Colon (tissue), 2 donors: ENCODE data around the gene TST.

ENCODE experiments used
- FAIRE-seq: peaks from 2 replicates; lab custom pipeline; 2012; peaks lifted over from hg19 to GRCh38; lab: Jason Lieb, UNC
- donor health status: control.
- donor health status: control.

TST gene

DNA sequence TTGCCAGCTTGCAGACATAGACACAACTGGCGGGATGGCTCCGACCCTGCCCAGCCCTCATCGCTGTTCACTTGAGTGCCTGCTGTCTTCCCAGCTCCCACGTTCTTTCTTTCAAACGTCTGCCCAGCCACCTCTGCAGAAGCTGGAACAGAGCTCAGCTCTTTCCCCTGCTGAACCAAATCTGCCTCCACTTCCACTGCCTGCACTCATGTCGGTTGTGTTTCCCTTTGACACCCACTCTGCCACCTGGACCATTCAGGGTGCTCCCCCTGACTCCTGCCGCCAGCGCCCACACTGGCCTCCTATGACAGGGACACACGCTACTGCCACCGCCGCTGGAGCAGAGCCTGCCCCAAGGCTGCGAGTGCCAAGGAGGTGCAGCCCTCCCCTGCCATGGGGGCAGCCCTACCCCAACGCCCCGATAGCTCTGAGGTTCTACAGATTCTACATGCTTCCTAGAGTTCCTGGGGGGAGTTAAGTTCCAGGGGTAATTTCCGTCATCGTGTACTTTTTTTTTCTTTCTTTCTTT lies 37.9 kb downstream of the TST start:
- FAIRE-seq, result no peak

GRCh38 chr22:36979016-36979910 lies 40.0 kb downstream of the TST start:
- FAIRE-seq, result no peak

DNA sequence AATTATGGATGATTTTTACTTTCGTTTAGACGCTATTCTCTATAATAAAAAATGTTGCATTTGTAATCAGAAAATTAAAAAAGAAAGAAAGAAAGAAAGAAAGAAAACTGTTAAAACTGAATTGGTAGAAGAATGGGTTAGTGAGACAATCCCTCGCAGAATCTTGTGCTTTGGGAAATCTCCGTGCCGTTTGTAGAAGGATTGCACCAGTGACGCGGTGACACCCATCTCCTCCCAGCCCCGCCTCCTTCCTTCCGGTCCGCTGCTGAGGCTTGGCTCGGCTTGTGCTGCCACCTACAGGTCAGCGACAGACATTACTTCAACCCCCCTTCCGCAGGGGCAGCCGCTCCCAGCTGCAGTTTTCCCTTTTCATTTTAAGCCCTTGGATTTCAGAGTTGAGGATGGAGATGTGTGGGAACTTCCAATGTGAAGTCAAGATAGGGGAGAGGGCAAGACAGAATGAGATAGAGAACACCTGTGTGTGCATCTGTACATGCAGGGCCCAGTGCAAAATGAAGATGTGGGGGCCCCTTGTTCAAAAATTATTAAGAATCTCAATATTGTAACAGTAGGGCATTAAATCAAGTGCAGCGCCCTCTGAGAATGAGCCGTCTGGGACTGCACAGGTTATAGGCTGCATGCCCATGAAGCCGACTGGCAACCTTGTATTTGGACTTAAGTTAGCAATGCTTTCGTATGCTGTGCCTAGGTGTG lies 41.1 kb downstream of the TST start:
- FAIRE-seq, result peak; percentile 95

DNA sequence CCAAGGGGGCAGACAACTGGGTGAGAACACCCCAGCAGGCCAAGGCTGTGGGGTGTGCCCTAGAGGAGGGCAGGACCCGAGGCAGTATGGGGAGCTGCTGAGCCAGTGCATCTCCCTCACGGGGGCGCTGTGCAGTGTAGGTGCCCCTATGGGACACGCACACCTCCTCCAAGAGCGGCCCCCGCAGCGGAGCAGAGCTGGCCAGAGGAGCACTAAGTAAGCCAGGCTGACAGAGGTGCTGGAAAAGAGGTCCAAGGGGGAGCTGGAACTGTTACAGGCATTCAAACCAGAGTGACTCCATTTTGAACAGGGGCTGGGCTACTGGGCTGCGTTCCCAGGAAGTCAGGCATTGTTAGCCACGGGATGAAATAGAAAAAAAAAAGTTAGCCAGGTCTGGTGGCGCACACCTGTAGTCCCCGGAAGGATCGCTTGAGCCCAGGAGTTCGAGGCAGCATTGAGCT lies 41.8 kb downstream of the TST start:
- FAIRE-seq, result no peak

GRCh38 chr22:36976606-36977005 lies 42.6 kb downstream of the TST start:
- FAIRE-seq, result no peak

- FAIRE-seq, result no peak
These were observed 47.7 kb downstream of the TST start for GRCh38 chr22:36971341-36972125.

GRCh38 chr22:36968249-36968964 lies 50.8 kb downstream of the TST start:
- no peak for FAIRE-seq

GRCh38 chr22:36966851-36967540 lies 52.3 kb downstream of the TST start:
- no peak for FAIRE-seq

- FAIRE-seq, result no peak
These were observed 53.6 kb downstream of the TST start for GRCh38 chr22:36965696-36966095.

DNA sequence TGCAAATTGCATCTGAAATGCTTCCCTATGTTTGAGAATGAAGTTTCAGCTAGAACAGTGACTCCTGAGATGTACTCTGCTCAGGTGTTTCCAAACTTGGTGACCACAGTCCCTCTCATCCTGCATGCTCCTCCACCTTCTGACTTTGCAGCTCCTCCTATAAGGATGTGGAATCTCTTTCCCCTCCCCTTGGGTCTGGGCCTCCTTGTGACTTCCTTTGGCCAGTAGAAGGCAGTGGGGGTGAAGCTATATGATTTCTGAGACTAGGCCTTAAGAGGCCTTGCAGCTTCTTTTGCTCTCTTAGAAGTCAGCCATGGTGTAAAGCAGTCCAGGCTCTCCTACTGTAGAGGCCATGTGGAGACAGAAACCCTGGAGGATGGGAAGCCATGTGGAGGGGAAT lies 55.1 kb downstream of the TST start:
- FAIRE-seq, result no peak

GRCh38 chr22:36963302-36963701 lies 55.9 kb downstream of the TST start:
- FAIRE-seq, result no peak

DNA sequence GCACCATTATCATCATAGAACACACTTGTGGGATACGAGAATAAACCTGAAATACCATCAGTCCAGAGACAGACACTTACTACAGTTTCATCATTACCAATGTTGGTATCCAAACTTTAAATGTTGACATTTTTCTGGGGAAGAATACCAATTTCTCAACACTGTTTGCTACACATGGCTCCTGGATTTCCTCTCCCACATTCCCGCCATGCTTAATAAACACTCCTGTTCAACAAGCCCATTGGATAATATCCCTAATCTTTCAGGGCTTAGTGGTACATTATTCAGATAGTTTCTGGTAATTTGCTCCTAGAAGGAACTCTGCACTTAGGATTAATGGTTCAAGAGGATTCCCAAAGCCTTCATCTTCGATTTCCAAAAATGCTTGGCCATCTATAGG lies 57.6 kb downstream of the TST start:
- no peak for FAIRE-seq
